ENCODE results near the gene PCDHB13. TPM values are rescaled to one million over a fixed set of nuclear protein-coding genes. Genes with fewer than 3 reads are reported as not detected.
"Not testable (repeated sequence)": the region's sequence is repeated elsewhere in the genome, so short reads cannot be mapped to it uniquely, and the experiment has no call there.

PCDHB13 gene
- total RNA-seq, 1 donor from 2014 or later: 2.9 TPM

DNA sequence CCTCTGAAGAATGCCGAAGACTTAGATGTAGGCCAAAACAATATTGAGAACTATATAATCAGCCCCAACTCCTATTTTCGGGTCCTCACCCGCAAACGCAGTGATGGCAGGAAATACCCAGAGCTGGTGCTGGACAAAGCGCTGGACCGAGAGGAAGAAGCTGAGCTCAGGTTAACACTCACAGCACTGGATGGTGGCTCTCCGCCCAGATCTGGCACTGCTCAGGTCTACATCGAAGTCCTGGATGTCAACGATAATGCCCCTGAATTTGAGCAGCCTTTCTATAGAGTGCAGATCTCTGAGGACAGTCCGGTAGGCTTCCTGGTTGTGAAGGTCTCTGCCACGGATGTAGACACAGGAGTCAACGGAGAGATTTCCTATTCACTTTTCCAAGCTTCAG is 864 bp downstream of the PCDHB13 start:
- H3K36me3 ChIP-seq; ATAC-seq; H3K27me3 ChIP-seq (ENCODE audit: low read depth); intact Hi-C loops (cut with DNase I); H3K27ac ChIP-seq; H3K4me3 ChIP-seq; H3K4me1 ChIP-seq; DNase-seq: not testable (repeated sequence)
- peaks cover 32% of the 10 kb centered on the region for H3K9me3 ChIP-seq

DNA sequence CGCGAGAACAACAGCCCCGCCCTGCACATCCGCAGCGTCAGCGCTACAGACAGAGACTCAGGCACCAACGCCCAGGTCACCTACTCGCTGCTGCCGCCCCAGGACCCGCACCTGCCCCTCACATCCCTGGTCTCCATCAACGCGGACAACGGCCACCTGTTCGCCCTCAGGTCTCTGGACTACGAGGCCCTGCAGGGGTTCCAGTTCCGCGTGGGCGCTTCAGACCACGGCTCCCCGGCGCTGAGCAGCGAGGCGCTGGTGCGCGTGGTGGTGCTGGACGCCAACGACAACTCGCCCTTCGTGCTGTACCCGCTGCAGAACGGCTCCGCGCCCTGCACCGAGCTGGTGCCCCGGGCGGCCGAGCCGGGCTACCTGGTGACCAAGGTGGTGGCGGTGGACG is 1.8 kb downstream of the PCDHB13 start:
- DNase-seq; H3K36me3 ChIP-seq; H3K4me3 ChIP-seq; ATAC-seq; H3K4me1 ChIP-seq; intact Hi-C loops (cut with DNase I); H3K27me3 ChIP-seq (ENCODE audit: low read depth); H3K27ac ChIP-seq: not testable (repeated sequence)
- H3K9me3 ChIP-seq: peaks cover 35% of the 10 kb centered on the region

DNA sequence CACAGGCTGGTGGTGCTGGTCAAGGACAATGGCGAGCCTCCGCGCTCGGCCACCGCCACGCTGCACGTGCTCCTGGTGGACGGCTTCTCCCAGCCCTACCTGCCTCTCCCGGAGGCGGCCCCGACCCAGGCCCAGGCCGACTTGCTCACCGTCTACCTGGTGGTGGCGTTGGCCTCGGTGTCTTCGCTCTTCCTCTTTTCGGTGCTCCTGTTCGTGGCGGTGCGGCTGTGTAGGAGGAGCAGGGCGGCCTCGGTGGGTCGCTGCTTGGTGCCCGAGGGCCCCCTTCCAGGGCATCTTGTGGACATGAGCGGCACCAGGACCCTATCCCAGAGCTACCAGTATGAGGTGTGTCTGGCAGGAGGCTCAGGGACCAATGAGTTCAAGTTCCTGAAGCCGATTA is 2.3 kb downstream of the PCDHB13 start:
- intact Hi-C loops (cut with DNase I); H3K27me3 ChIP-seq (ENCODE audit: low read depth); H3K36me3 ChIP-seq; DNase-seq; H3K4me3 ChIP-seq; H3K27ac ChIP-seq; ATAC-seq; H3K4me1 ChIP-seq: not testable (repeated sequence)
- H3K9me3 ChIP-seq: peaks cover 40% of the 10 kb centered on the region

GRCh38 chr5:141223112-141223783 is 9.5 kb downstream of the PCDHB13 start, which contains the start of gene PCDHB14:
Gene PCDHB14 (plus strand): TSS chr5:141223343. CDS start chr5:141223506, 163 bp downstream.
- Histone ChIP-seq H3K9me3 (peaks cover 78% of the 10 kb centered on the region), H3K27ac (no peak within 1 kb of the TSS), H3K27me3 (ENCODE audit: low read depth) (no peaks in the 10 kb centered on the region), H3K4me3 (peak within 1 kb of the TSS; percentile 31), H3K4me1 (no peaks in the 10 kb centered on the region), H3K36me3 (no peaks in the 10 kb centered on the region)
- no peak for ATAC-seq
- intact Hi-C loops (cut with DNase I): no loop called here
- TF ChIP-seq CTCF (IDR thresholded peaks at IDR 0.05): no peak
- DNase-seq: no peak

- ATAC-seq; H3K27ac ChIP-seq; H3K4me1 ChIP-seq; DNase-seq; H3K36me3 ChIP-seq; intact Hi-C loops (cut with DNase I); H3K27me3 ChIP-seq (ENCODE audit: low read depth); H3K4me3 ChIP-seq: not testable (repeated sequence)
- H3K9me3 ChIP-seq: peaks cover 76% of the 10 kb centered on the region
Observed at GRCh38 chr5:141224844-141225243, 11.1 kb downstream of the PCDHB13 start.

DNA sequence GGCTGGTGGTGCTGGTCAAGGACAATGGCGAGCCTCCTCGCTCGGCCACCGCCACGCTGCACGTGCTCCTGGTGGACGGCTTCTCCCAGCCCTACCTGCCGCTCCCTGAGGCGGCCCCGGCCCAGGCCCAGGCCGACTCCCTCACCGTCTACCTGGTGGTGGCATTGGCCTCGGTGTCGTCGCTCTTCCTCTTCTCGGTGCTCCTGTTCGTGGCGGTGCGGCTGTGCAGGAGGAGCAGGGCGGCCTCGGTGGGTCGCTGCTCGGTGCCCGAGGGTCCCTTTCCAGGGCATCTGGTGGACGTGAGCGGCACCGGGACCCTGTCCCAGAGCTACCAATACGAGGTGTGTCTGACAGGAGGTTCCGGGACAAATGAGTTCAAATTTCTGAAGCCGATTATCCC is 11.7 kb downstream of the PCDHB13 start:
- DNase-seq; ATAC-seq; H3K27ac ChIP-seq; intact Hi-C loops (cut with DNase I); H3K4me3 ChIP-seq; H3K4me1 ChIP-seq; H3K36me3 ChIP-seq; H3K27me3 ChIP-seq (ENCODE audit: low read depth): not testable (repeated sequence)
- H3K9me3 ChIP-seq: peaks cover 78% of the 10 kb centered on the region

DNA sequence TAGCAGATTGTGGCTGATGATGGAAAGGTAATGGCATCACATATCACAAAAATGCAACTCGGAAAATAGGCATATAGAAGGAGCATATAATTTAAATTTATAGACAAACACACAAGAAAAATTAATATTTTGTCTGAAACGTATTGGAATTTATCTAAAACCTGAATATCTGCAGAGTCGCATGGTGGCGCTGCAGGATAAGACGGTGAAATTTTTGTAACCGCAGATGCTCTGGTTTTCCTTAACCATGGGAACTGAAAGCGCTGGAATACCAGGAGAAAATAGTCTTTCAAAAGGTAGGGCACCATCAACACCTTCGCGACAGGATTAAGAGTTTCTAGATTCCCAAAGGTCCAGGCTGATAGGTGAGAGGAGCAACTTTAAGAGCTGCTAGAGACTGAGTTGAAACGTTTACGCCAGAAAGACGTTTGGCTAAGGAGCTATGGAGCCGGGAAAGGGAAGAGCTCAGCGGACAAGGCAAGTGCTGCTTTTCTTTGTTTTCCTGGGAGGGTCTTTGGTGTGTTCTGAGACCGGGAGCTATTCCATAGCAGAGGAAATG is 20.5 kb downstream of the PCDHB13 start:
- DNase-seq: no peak
- no peak for ATAC-seq
- no peaks in the 10 kb centered on the region for H3K36me3 ChIP-seq
- no peaks in the 10 kb centered on the region for H3K27me3 ChIP-seq (ENCODE audit: low read depth)
- H3K4me3 ChIP-seq: peak overlapping the region; percentile 20
- no peaks in the 10 kb centered on the region for H3K4me1 ChIP-seq
- TF ChIP-seq CTCF (IDR thresholded peaks at IDR 0.05): no peak
- H3K27ac ChIP-seq: no peak overlapping the region
- intact Hi-C loops (cut with DNase I): no loop called here
- H3K9me3 ChIP-seq: peaks cover 82% of the 10 kb centered on the region

- H3K27ac ChIP-seq; H3K27me3 ChIP-seq (ENCODE audit: low read depth); H3K4me1 ChIP-seq; intact Hi-C loops (cut with DNase I); H3K36me3 ChIP-seq; DNase-seq; H3K4me3 ChIP-seq; ATAC-seq: not testable (repeated sequence)
- peaks cover 91% of the 10 kb centered on the region for H3K9me3 ChIP-seq
Observed at GRCh38 chr5:141235922-141236321, 22.2 kb downstream of the PCDHB13 start.

All from lower lobe of right lung (tissue), 2 donors.